SK-N-SH (cell line): ENCODE data around the gene LAMC2. TPM values are rescaled to one million over a fixed set of nuclear protein-coding genes. Genes with fewer than 3 reads are reported as not detected.

Experiments used
- CTCF ChIA-PET: fragments of 300-600, 350-600 bp; formaldehyde crosslinking; extraction: SDS; loops from one replicate; lab custom pipeline; 2021; lab: Yijun Ruan, JAX
- POLR2A ChIA-PET: fragments of 350-600 bp; sonication (Branson Sonifier 250); formaldehyde crosslinking; extraction: SDS; loops from one replicate; lab custom pipeline; 2020; ENCODE audit warnings: antibody characterized with exemption, inconsistent platforms; lab: Yijun Ruan, JAX
- DNase-seq: peaks from one replicate; pipeline ENCODE4 v3.0.0; 2012
- H2AFZ ChIP-seq: fragments of 200-600 bp; sonication (generic); 2 replicates; pipeline ENCODE4 v1.8.1; 2016; ENCODE audit warnings: antibody characterized with exemption, mild to moderate bottlenecking, low read depth
- H3F3A ChIP-seq: fragments of 200-600 bp; sonication (generic); replicated peaks from 2 replicates; pipeline ENCODE3; 2016; ENCODE audit warnings: antibody characterized with exemption, mild to moderate bottlenecking; ENCODE audit not compliant: insufficient read depth
- H3K27ac ChIP-seq, 2 experiments: fragments of 200-500 bp in 1 of 2; fragments of 200-600 bp in 1 of 2; sonication (Bioruptor generic) in 1 of 2; sonication (generic), shearing (Covaris generic) in 1 of 2; 2 replicates each; pipeline versions ENCODE4 v1.5.1 to v1.6.1; 2014 to 2016; ENCODE audit warnings: low read depth in 2 of 2, inconsistent platforms in 1 of 2, low read length in 1 of 2, mild to moderate bottlenecking in 1 of 2, mixed read lengths in 1 of 2
- H3K27me3 ChIP-seq: fragments of 200-600 bp; sonication (generic), shearing (Covaris generic); 2 replicates; pipeline ENCODE4 v1.6.1; 2016; ENCODE audit warnings: mixed run types; ENCODE audit not compliant: insufficient read depth
- H3K36me3 ChIP-seq, 2 experiments: fragments of 200-500 bp in 1 of 2; fragments of 200-600 bp in 1 of 2; sonication (Bioruptor generic) in 1 of 2; sonication (generic) in 1 of 2; replicated peaks in 1 of 2; 2 replicates each; pipeline versions ENCODE3 to v1.5.1; 2014 to 2016; ENCODE audit warnings: low read length in 1 of 2, mild to moderate bottlenecking in 1 of 2; ENCODE audit not compliant: insufficient read depth in 2 of 2, control insufficient read depth in 1 of 2
- H3K4me1 ChIP-seq, 2 experiments: fragments of 200-500 bp in 1 of 2; fragments of 200-600 bp in 1 of 2; sonication (Bioruptor generic) in 1 of 2; sonication (generic), shearing (Covaris generic) in 1 of 2; 2 replicates each; pipeline versions ENCODE4 v1.5.1 to v1.6.1; 2014 to 2016; ENCODE audit warnings: low read depth in 1 of 2, low read length in 1 of 2, mixed run types in 1 of 2; ENCODE audit not compliant: insufficient read depth in 2 of 2, control insufficient read depth in 1 of 2
- H3K4me2 ChIP-seq: fragments of 200-600 bp; sonication (generic), shearing (Covaris generic); 2 replicates; pipeline ENCODE4 v1.6.1; 2017; ENCODE audit warnings: mixed run types
- H3K4me3 ChIP-seq, 2 experiments: fragments of 200-500 bp in 1 of 2; fragments of 200-600 bp in 1 of 2; sonication (Bioruptor generic) in 1 of 2; sonication (generic), shearing (Covaris generic) in 1 of 2; 2 replicates each; pipeline versions ENCODE4 v1.5.1 to v1.8.1; 2014 to 2016; ENCODE audit warnings: low read depth in 2 of 2, inconsistent platforms in 1 of 2, low read length in 1 of 2, mild to moderate bottlenecking in 1 of 2, mixed read lengths in 1 of 2, moderate library complexity in 1 of 2
- H3K79me2 ChIP-seq: fragments of 200-600 bp; sonication (generic); 2 replicates; pipeline ENCODE4 v1.8.1; 2017; ENCODE audit warnings: mild to moderate bottlenecking; ENCODE audit not compliant: insufficient read depth
- H3K9ac ChIP-seq: fragments of 200-600 bp; sonication (generic); 2 replicates; pipeline ENCODE4 v1.6.1; 2017; ENCODE audit warnings: mixed run types
- H3K9me2 ChIP-seq: fragments of 200-600 bp; sonication (generic); 2 replicates; pipeline ENCODE4 v1.6.1; 2017; ENCODE audit warnings: mixed run types
- H3K9me3 ChIP-seq: fragments of 200-600 bp; sonication (generic); 2 replicates; pipeline ENCODE4 v1.6.1; 2017; ENCODE audit warnings: mixed run types, mild to moderate bottlenecking, moderate library complexity
- H4K20me1 ChIP-seq: fragments of 200-600 bp; sonication (generic); 2 replicates; pipeline ENCODE4 v1.6.1; 2017; ENCODE audit warnings: mild to moderate bottlenecking, mixed run types; ENCODE audit not compliant: insufficient read depth
- CHD2 ChIP-seq: fragments of 150-350 bp; IDR thresholded peaks from 2 replicates; pipeline ENCODE4 v1.6.1; 2018; ENCODE audit warnings: low read length; ENCODE audit not compliant: partially characterized antibody
- CTCF ChIP-seq: fragments of 200-600 bp; sonication (generic); IDR thresholded peaks from 2 replicates; pipeline ENCODE4 v1.6.1; 2017; ENCODE audit warnings: antibody characterized with exemption, mild to moderate bottlenecking, moderate library complexity
- ELF1 ChIP-seq: IDR thresholded peaks from 2 replicates; pipeline ENCODE4 v1.4.0; 2012
- FOSL2 ChIP-seq: IDR thresholded peaks from 2 replicates; pipeline ENCODE4 v1.4.0; 2012; ENCODE audit warnings: low read depth, mild to moderate bottlenecking, moderate library complexity, borderline replicate concordance
- FOXJ3 ChIP-seq: sonication (generic); formaldehyde crosslinking; IDR thresholded peaks from 2 replicates; pipeline ENCODE4 v1.5.1; 2020; ENCODE audit warnings: mild to moderate bottlenecking, missing genetic modification reagents
- FOXM1 ChIP-seq: IDR thresholded peaks from 2 replicates; pipeline ENCODE4 v1.4.0; 2012; ENCODE audit warnings: low read depth, mild to moderate bottlenecking
- MAX ChIP-seq: IDR thresholded peaks from 2 replicates; pipeline ENCODE4 v1.4.0; 2012; ENCODE audit warnings: low read depth
- MEF2A ChIP-seq: IDR thresholded peaks from 2 replicates; pipeline ENCODE4 v1.4.0; 2012; ENCODE audit warnings: low read depth, borderline replicate concordance
- NFIC ChIP-seq: IDR thresholded peaks from 2 replicates; pipeline ENCODE4 v1.4.0; 2012; ENCODE audit warnings: borderline replicate concordance
- NRF1 ChIP-seq: IDR thresholded peaks from 2 replicates; pipeline ENCODE4 v1.6.1; 2012; ENCODE audit warnings: low read depth, mild to moderate bottlenecking, low read length
- REST ChIP-seq: IDR thresholded peaks from 2 replicates; pipeline ENCODE4 v1.6.1; 2012; ENCODE audit warnings: mild to moderate bottlenecking, low read depth, low read length, moderate library complexity
- RFX5 ChIP-seq: IDR thresholded peaks from 2 replicates; pipeline ENCODE4 v1.6.1; 2012; ENCODE audit warnings: mild to moderate bottlenecking, improper control_type of control experiment, low read length
- RXRA ChIP-seq: IDR thresholded peaks from 2 replicates; pipeline ENCODE4 v1.4.0; 2012; ENCODE audit warnings: low read depth, mild to moderate bottlenecking, borderline replicate concordance
- YY1 ChIP-seq: IDR thresholded peaks from 2 replicates; pipeline ENCODE4 v1.4.0; 2012; ENCODE audit warnings: low read depth, mild to moderate bottlenecking
- WGBS: methylation state at CpG from one replicate; pipeline ENCODE4 v1.1.6; 2017; ENCODE audit warnings: low lambda C conversion rate; 5-methylcytosine and 5-hydroxymethylcytosine counted together
- polyA plus RNA-seq, 3 experiments: library from polyadenylated mRNA; depleted of rRNA; stranded (reverse); fragments of >200 nt; gene quantifications; 2 replicates each; pipeline ENCODE4 v1.2.3, GENCODE V29; 2012

LAMC2 gene
- polyA plus RNA-seq, 1 of the 3 experiments (the other 2 are of a cell fraction) = 0.15 TPM

- Histone ChIP-seq H3K4me1 (no peaks in the 10 kb centered on the region), H3K27me3 (no peaks in the 10 kb centered on the region), H3K4me3 (no peak overlapping the region), H2AFZ (no peak overlapping the region), H3K79me2 (no peaks in the 10 kb centered on the region), H3K36me3 (no peaks in the 10 kb centered on the region), H4K20me1 (no peaks in the 10 kb centered on the region), H3F3A (peaks cover 11% of the 10 kb centered on the region), H3K9ac (no peak overlapping the region), H3K4me2 (no peak overlapping the region), H3K27ac (no peak overlapping the region), H3K9me3 (no peaks in the 10 kb centered on the region), H3K9me2 (no peaks in the 10 kb centered on the region)
- ChIA-PET POLR2A (no interaction called here), CTCF (interaction anchor here (6.7 kb wide), 1 partner anchor 14 kb away, joined by 37 read pairs; no protein-coding TSS in a partner anchor)
- DNase-seq = no peak
- TF ChIP-seq RXRA = no peak
- TF ChIP-seq NRF1 = no peak
- no peak for TF ChIP-seq CHD2
- no peak for TF ChIP-seq RFX5
- TF ChIP-seq CTCF = no peak
- no peak for TF ChIP-seq YY1
- TF ChIP-seq MEF2A = no peak
- no peak for TF ChIP-seq NFIC
- TF ChIP-seq FOXJ3 (CRISPR knock-in tag) = no peak
- no peak for TF ChIP-seq FOSL2
- no peak for TF ChIP-seq REST
- no peak for TF ChIP-seq MAX
- no peak for TF ChIP-seq FOXM1
- no peak for TF ChIP-seq ELF1
- 43% methylated on average over 3 of the region's 3 CpGs for WGBS
Observed at GRCh38 chr1:183242556-183242955, 56.5 kb downstream of the LAMC2 start.
